Neural cell (in vitro differentiated cells): ENCODE measurements around the gene FLII.

Experiments
- EP300 ChIP-seq: fragments of 450-650 bp; conservative IDR thresholded peaks from 2 replicates; pipeline ENCODE4 v1.6.1; 2014; ENCODE audit warnings: antibody characterized with exemption, mild to moderate bottlenecking, moderate library complexity; ENCODE audit not compliant: poor library complexity, severe bottlenecking
- EZH2 ChIP-seq: fragments of 200-600, 300-800 bp; shearing (Covaris generic), sonication (generic); IDR thresholded peaks from 2 replicates; pipeline ENCODE4 v1.6.1; 2014; ENCODE audit warnings: antibody characterized with exemption, low read length, borderline replicate concordance, mild to moderate bottlenecking; ENCODE audit not compliant: insufficient read depth, poor library complexity, severe bottlenecking
- MXI1 ChIP-seq: fragments of 450-650 bp; conservative IDR thresholded peaks from 2 replicates; pipeline ENCODE4 v1.6.1; 2014; ENCODE audit warnings: antibody characterized with exemption, mild to moderate bottlenecking; ENCODE audit not compliant: poor library complexity, severe bottlenecking
- POLR2AphosphoS5 ChIP-seq: IDR thresholded peaks from 2 replicates; pipeline ENCODE4 v1.6.1; 2012
- RAD21 ChIP-seq: fragments of 450-650 bp; conservative IDR thresholded peaks from 2 replicates; pipeline ENCODE4 v1.6.1; 2014; ENCODE audit warnings: antibody characterized with exemption, mild to moderate bottlenecking, moderate library complexity
- SMC3 ChIP-seq: fragments of 450-650 bp; conservative IDR thresholded peaks from 2 replicates; pipeline ENCODE4 v1.6.1; 2014; ENCODE audit warnings: antibody characterized with exemption, mild to moderate bottlenecking, moderate library complexity; ENCODE audit not compliant: poor library complexity
- TAF1 ChIP-seq: IDR thresholded peaks from 2 replicates; pipeline ENCODE4 v1.6.1; 2012; ENCODE audit warnings: low read depth
- TF ChIP-seq, protein P1 (sequence below): fragments of 450-650 bp; IDR thresholded peaks from 2 replicates; pipeline ENCODE4 v1.5.1; 2014; ENCODE audit warnings: antibody characterized with exemption, mild to moderate bottlenecking, moderate library complexity; ENCODE audit not compliant: poor library complexity, severe bottlenecking
- TF ChIP-seq, protein P2 (sequence below): IDR thresholded peaks from 2 replicates; pipeline ENCODE4 v1.6.1; 2012; ENCODE audit warnings: borderline replicate concordance

DNA sequence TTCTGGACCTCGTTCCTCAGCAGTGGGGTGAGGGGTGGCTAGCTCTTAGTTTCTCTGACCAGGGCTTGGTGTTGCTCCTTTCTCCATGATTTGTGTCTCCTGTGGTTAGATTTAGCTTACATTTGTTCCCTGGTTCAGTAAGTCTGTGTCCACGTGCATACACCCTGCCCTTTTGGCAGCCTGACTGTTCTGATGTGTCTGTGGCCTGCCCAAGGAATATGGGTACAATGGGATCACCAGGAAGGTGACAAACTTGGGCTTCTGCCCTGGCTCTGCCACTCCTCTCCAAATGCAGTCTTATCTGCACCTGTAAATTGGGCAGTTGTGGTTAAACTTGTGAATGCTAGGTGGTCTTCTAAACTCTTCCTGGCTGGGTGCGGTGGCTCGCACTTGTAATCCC is 57.4 kb downstream of the FLII start:
- TF ChIP-seq, protein P1, sequence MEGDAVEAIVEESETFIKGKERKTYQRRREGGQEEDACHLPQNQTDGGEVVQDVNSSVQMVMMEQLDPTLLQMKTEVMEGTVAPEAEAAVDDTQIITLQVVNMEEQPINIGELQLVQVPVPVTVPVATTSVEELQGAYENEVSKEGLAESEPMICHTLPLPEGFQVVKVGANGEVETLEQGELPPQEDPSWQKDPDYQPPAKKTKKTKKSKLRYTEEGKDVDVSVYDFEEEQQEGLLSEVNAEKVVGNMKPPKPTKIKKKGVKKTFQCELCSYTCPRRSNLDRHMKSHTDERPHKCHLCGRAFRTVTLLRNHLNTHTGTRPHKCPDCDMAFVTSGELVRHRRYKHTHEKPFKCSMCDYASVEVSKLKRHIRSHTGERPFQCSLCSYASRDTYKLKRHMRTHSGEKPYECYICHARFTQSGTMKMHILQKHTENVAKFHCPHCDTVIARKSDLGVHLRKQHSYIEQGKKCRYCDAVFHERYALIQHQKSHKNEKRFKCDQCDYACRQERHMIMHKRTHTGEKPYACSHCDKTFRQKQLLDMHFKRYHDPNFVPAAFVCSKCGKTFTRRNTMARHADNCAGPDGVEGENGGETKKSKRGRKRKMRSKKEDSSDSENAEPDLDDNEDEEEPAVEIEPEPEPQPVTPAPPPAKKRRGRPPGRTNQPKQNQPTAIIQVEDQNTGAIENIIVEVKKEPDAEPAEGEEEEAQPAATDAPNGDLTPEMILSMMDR, result no peak
- TF ChIP-seq EZH2, result no peak
- no peak for TF ChIP-seq POLR2AphosphoS5
- TF ChIP-seq TAF1, result no peak
- no peak for TF ChIP-seq MXI1
- TF ChIP-seq RAD21, result no peak
- TF ChIP-seq EP300, result no peak
- TF ChIP-seq, protein P2, sequence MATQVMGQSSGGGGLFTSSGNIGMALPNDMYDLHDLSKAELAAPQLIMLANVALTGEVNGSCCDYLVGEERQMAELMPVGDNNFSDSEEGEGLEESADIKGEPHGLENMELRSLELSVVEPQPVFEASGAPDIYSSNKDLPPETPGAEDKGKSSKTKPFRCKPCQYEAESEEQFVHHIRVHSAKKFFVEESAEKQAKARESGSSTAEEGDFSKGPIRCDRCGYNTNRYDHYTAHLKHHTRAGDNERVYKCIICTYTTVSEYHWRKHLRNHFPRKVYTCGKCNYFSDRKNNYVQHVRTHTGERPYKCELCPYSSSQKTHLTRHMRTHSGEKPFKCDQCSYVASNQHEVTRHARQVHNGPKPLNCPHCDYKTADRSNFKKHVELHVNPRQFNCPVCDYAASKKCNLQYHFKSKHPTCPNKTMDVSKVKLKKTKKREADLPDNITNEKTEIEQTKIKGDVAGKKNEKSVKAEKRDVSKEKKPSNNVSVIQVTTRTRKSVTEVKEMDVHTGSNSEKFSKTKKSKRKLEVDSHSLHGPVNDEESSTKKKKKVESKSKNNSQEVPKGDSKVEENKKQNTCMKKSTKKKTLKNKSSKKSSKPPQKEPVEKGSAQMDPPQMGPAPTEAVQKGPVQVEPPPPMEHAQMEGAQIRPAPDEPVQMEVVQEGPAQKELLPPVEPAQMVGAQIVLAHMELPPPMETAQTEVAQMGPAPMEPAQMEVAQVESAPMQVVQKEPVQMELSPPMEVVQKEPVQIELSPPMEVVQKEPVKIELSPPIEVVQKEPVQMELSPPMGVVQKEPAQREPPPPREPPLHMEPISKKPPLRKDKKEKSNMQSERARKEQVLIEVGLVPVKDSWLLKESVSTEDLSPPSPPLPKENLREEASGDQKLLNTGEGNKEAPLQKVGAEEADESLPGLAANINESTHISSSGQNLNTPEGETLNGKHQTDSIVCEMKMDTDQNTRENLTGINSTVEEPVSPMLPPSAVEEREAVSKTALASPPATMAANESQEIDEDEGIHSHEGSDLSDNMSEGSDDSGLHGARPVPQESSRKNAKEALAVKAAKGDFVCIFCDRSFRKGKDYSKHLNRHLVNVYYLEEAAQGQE, result no peak
- no peak for TF ChIP-seq SMC3
